ENCODE data around the gene PRKCA. TPM values are rescaled to one million over a fixed set of nuclear protein-coding genes. Genes with fewer than 3 reads are reported as not detected.

Gene PRKCA
- total and polyA plus RNA-seq, 10 of the 15 experiments (the other 5 are each of a cell fraction or from before 2014, with no cell fraction given): 0.11 to 14.6 (median 0.72) TPM

DNA sequence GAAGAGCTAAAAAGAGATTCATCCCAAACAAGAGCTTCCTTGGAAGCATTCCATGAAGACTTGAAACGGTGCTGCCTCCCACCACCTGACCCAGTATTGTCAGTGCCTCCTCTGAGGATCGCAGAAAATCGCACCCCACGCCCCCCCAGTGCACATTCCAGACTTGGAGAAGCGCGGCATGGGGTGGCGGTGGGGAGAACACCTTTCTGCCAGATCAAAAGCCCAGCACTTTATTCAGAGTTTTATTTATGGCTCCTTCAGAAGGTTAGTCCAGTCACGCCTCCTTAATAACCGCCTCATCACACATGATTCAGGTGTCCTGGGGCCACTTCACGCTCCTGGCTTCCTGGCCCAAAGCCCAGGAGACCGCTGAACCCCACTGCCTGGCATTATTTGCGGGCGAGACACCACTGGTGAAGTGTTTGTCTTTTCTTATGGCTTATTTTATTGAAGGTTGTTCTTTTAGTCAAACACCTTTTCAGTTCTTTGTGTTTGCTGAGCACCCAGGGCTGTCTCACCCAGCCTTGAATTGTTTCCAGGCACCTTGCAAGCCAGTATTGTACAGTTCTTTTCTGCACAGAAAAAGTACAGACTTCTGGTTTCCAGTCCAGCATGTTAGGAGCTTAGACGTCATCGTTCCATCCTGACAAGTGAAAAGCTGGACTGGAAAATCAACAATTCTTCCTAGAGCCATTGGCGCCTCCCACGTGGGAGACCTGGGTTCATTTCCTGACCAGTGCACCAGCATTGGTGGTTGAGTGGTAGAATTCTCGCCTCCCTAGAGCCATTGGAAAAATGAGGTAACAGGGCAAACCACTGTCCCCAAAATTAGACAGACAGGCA is 452.9 kb downstream of the PRKCA start:
- Histone ChIP-seq H3K4me3 (no peak overlapping the region), H4K20me1 (ENCODE audit: control insufficient read depth, insufficient read depth) (no peaks in the 10 kb centered on the region), H3K79me2 (ENCODE audit: control insufficient read depth, insufficient read depth, low read length) (no peaks in the 10 kb centered on the region), H3K36me3 (ENCODE audit: control insufficient read depth in 2 of 2, insufficient read depth in 2 of 2, low read length in 1 of 2) (no peaks in the 10 kb centered on the region), H3K9ac (ENCODE audit: control insufficient read depth, insufficient read depth, low read length) (no peak overlapping the region), H3K4me2 (ENCODE audit: control insufficient read depth, insufficient read depth) (no peak overlapping the region), H3K27me3 (replicated peaks in 1 of 2; ENCODE audit: control insufficient read depth in 2 of 2, insufficient read depth in 2 of 2, low read length in 1 of 2) (no peaks in the 10 kb centered on the region), H3K27ac (ENCODE audit: control insufficient read depth, insufficient read depth) (no peak overlapping the region), H3K9me3 (replicated peaks; ENCODE audit: control insufficient read depth, insufficient read depth, low read length) (no peaks in the 10 kb centered on the region), H2AFZ (ENCODE audit: control insufficient read depth, low read depth, low read length) (no peak overlapping the region), H3K4me1 (ENCODE audit: control insufficient read depth, insufficient read depth, low read length) (no peaks in the 10 kb centered on the region)
- BruUV-seq (replicated peaks): no TSS peak
- in situ Hi-C loops (cut with MboI) (no loop called here), intact Hi-C loops (cut with micrococcal nuclease; ENCODE audit: unreplicated experiment) (no loop called here)
- ChIA-PET POLR2A (no interaction called here), CTCF (no interaction called here), SMC1A (ENCODE audit: uncharacterized antibody, unreplicated experiment) (no interaction called here), RAD21 (ENCODE audit: unreplicated experiment) (no interaction called here)
- ATAC-seq (no peak), DNase-seq (ENCODE audit: low read depth, low spot score) (no peak), FAIRE-seq (no peak)
- TF ChIP-seq PAX8 (IDR thresholded peaks at IDR 0.05): no peak
- no peak for TF ChIP-seq BRCA1 (IDR thresholded peaks at IDR 0.05; ENCODE audit: low read depth, low read length)
- TF ChIP-seq ATF7 (IDR thresholded peaks at IDR 0.05; ENCODE audit: low read depth): no peak
- no peak for TF ChIP-seq NR2C2 (IDR thresholded peaks at IDR 0.05; ENCODE audit: borderline replicate concordance, control insufficient read depth, insufficient read length, low read depth)
- no peak for TF ChIP-seq SRF (IDR thresholded peaks at IDR 0.05; ENCODE audit: low read depth in 2 of 2, low read length in 2 of 2)
- no peak for TF ChIP-seq STAT3 (IDR thresholded peaks at IDR 0.05; ENCODE audit: low read depth, low read length)
- TF ChIP-seq CHD2 (IDR thresholded peaks at IDR 0.05; ENCODE audit: borderline replicate concordance, low read depth, low read length): no peak
- TF ChIP-seq FOXK2 (IDR thresholded peaks at IDR 0.05): no peak
- TF ChIP-seq, protein P1, sequence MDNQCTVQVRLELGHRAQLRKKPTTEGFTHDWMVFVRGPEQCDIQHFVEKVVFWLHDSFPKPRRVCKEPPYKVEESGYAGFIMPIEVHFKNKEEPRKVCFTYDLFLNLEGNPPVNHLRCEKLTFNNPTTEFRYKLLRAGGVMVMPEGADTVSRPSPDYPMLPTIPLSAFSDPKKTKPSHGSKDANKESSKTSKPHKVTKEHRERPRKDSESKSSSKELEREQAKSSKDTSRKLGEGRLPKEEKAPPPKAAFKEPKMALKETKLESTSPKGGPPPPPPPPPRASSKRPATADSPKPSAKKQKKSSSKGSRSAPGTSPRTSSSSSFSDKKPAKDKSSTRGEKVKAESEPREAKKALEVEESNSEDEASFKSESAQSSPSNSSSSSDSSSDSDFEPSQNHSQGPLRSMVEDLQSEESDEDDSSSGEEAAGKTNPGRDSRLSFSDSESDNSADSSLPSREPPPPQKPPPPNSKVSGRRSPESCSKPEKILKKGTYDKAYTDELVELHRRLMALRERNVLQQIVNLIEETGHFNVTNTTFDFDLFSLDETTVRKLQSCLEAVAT (IDR thresholded peaks at IDR 0.05): no peak
- 32% methylated on average over 14 of the region's 18 CpGs for WGBS (ENCODE audit: insufficient coverage, insufficient replicate concordance, low lambda C conversion rate, missing lambda C conversion rate)

All from GM12878 (cell line).